Gastroesophageal sphincter (tissue), 3 donors: ENCODE data around the gene ZG16B.

ENCODE experiments used
- EP300 ChIP-seq: sonication (generic); formaldehyde crosslinking; IDR thresholded peaks from one replicate; pipeline ENCODE4 v1.6.1; 2017; ENCODE audit warnings: antibody characterized with exemption, mild to moderate bottlenecking
- POLR2A ChIP-seq, 2 donors: fragments of 450-650 bp; IDR thresholded peaks; one replicate each; pipeline ENCODE4 v1.6.1; 2017; ENCODE audit warnings: antibody characterized with exemption in 2 of 2, mild to moderate bottlenecking in 2 of 2, moderate library complexity in 1 of 2
- POLR2AphosphoS5 ChIP-seq: sonication (generic); formaldehyde crosslinking; IDR thresholded peaks from one replicate; pipeline ENCODE4 v1.6.1; 2017; ENCODE audit warnings: antibody characterized with exemption
- TF ChIP-seq, protein P1 (sequence below), 4 experiments: fragments of 200-600 bp in 2 of 4; fragments of 450-650 bp in 2 of 4; sonication (generic) in 1 of 4; IDR thresholded peaks; one replicate each; pipeline ENCODE4 v1.5.1; 2017 to 2019; ENCODE audit warnings: antibody characterized with exemption in 4 of 4, mild to moderate bottlenecking in 2 of 4, moderate library complexity in 2 of 4

DNA sequence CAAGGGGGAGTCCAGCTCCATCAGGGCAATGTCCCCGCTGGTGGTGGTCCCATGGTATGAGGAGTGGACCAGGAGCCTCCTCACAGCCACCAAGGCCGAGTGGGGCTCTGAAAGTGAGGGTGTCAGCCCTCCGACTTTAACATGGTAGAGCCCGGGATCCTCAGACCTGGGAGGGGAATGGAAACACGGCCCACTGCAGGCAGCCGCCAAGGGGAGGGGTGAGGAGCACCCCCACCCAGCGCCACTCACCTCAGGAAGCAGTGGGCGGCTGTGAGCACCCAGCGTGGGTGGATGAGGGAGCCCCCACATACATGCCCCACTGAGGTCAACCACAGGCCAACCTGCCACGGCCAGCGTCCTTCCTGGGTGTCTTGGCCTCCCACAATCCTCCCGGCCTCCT, 10.8 kb downstream of the ZG16B start:
- TF ChIP-seq EP300 (no peak), POLR2A (IDR thresholded peaks at IDR 0.05) (no peak), POLR2AphosphoS5 (no peak)
- TF ChIP-seq, protein P1, sequence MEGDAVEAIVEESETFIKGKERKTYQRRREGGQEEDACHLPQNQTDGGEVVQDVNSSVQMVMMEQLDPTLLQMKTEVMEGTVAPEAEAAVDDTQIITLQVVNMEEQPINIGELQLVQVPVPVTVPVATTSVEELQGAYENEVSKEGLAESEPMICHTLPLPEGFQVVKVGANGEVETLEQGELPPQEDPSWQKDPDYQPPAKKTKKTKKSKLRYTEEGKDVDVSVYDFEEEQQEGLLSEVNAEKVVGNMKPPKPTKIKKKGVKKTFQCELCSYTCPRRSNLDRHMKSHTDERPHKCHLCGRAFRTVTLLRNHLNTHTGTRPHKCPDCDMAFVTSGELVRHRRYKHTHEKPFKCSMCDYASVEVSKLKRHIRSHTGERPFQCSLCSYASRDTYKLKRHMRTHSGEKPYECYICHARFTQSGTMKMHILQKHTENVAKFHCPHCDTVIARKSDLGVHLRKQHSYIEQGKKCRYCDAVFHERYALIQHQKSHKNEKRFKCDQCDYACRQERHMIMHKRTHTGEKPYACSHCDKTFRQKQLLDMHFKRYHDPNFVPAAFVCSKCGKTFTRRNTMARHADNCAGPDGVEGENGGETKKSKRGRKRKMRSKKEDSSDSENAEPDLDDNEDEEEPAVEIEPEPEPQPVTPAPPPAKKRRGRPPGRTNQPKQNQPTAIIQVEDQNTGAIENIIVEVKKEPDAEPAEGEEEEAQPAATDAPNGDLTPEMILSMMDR (IDR thresholded peaks at IDR 0.05): no peak
